OCI-LY7 (cell line): ENCODE results near the gene CCL3.

Experiments used
- CTCF ChIP-seq: fragments of 200-600 bp; sonication (generic); conservative IDR thresholded peaks from 2 replicates; pipeline ENCODE4 v1.5.1; 2014; ENCODE audit warnings: mild to moderate bottlenecking, antibody characterized with exemption, low read length, moderate library complexity, mixed read lengths
- EZH2phosphoT487 ChIP-seq: fragments of 200-600 bp; sonication (generic); IDR thresholded peaks from 2 replicates; pipeline ENCODE4 v1.6.1; 2018; ENCODE audit warnings: low read depth, borderline replicate concordance, mild to moderate bottlenecking, mixed run types, antibody characterized with exemption, low read length, moderate library complexity, mixed read lengths

GRCh38 chr17:36131421-36131820 is 41.5 kb upstream of the CCL3 start:
- no peak for TF ChIP-seq EZH2phosphoT487
- TF ChIP-seq CTCF: peak; percentile 58
